Osteoblast (primary cell): ENCODE data around the gene PRR5L. TPM values are rescaled to one million over a fixed set of nuclear protein-coding genes. Genes with fewer than 3 reads are reported as not detected.

Experiments used
- DNase-seq: peaks from one replicate; pipeline ENCODE4 v3.0.0; 2011; ENCODE audit warnings: low spot score, mixed read lengths; ENCODE audit not compliant: insufficient read length; ENCODE audit errors: missing footprints
- H2AFZ ChIP-seq: 2 replicates; pipeline ENCODE4 v1.6.0; 2011; ENCODE audit warnings: mild to moderate bottlenecking, low read length
- H3K27ac ChIP-seq: 2 replicates; pipeline ENCODE4 v1.5.1; 2011; ENCODE audit warnings: mild to moderate bottlenecking, low read depth, low read length, moderate library complexity
- H3K27me3 ChIP-seq: 2 replicates; pipeline ENCODE4 v1.6.0; 2012; ENCODE audit warnings: mild to moderate bottlenecking, control low read depth, inconsistent platforms, low read length, moderate library complexity; ENCODE audit not compliant: insufficient read depth
- H3K36me3 ChIP-seq: 2 replicates; pipeline ENCODE4 v1.5.1; 2011; ENCODE audit warnings: mild to moderate bottlenecking, low read length, control low read depth, moderate library complexity; ENCODE audit not compliant: insufficient read depth
- H3K4me1 ChIP-seq: 2 replicates; pipeline ENCODE4 v1.5.1; 2011; ENCODE audit warnings: mild to moderate bottlenecking, low read length, control low read depth, moderate library complexity; ENCODE audit not compliant: insufficient read depth
- H3K4me2 ChIP-seq: 2 replicates; pipeline ENCODE4 v1.6.0; 2011; ENCODE audit warnings: mild to moderate bottlenecking, low read length; ENCODE audit not compliant: insufficient read depth
- H3K4me3 ChIP-seq: fragments of 200-600 bp; sonication (generic); 3 replicates; pipeline ENCODE4 v1.5.1; 2012; ENCODE audit warnings: mild to moderate bottlenecking, low read length, inconsistent platforms; ENCODE audit not compliant: insufficient read depth
- H3K79me2 ChIP-seq: 2 replicates; pipeline ENCODE4 v1.6.0; 2012; ENCODE audit warnings: mild to moderate bottlenecking, low read length, control low read depth, inconsistent platforms; ENCODE audit not compliant: insufficient read depth
- H3K9me3 ChIP-seq: 2 replicates; pipeline ENCODE4 v1.5.1; 2011; ENCODE audit warnings: low read depth, low read length, control low read depth
- H4K20me1 ChIP-seq: 2 replicates; pipeline ENCODE4 v1.6.0; 2012; ENCODE audit warnings: mild to moderate bottlenecking, low read length, control low read depth; ENCODE audit not compliant: insufficient read depth
- CTCF ChIP-seq: IDR thresholded peaks from 2 replicates; pipeline ENCODE4 v1.5.1; 2011; ENCODE audit warnings: mild to moderate bottlenecking, low read depth, low read length, moderate library complexity; ENCODE audit errors: extremely low read depth
- total RNA-seq: library from RNA; depleted of rRNA; stranded (reverse); fragments of >200 nt; gene quantifications from 2 replicates; pipeline ENCODE4 v1.2.3, GENCODE V29; 2012

Gene PRR5L
- total RNA-seq, 1 donor: 9.8 TPM

- TF ChIP-seq CTCF: no peak
- DNase-seq: no peak
- Histone ChIP-seq H3K27me3 (peaks cover 6% of the 10 kb centered on the region), H2AFZ (no peak overlapping the region), H3K4me2 (no peak overlapping the region), H3K36me3 (no peaks in the 10 kb centered on the region), H3K27ac (no peak overlapping the region), H3K4me3 (no peak overlapping the region), H3K79me2 (no peaks in the 10 kb centered on the region), H3K9me3 (no peaks in the 10 kb centered on the region), H4K20me1 (no peaks in the 10 kb centered on the region), H3K4me1 (peaks cover 4% of the 10 kb centered on the region)
Observed at GRCh38 chr11:36326524-36327419, 30.7 kb downstream of the PRR5L start.

- H3K79me2 ChIP-seq: no peaks in the 10 kb centered on the region
- DNase-seq: no peak
- H3K4me3 ChIP-seq: no peak overlapping the region
- peaks cover 7% of the 10 kb centered on the region for H3K4me1 ChIP-seq
- H3K4me2 ChIP-seq: no peak overlapping the region
- H3K27me3 ChIP-seq: peaks cover 6% of the 10 kb centered on the region
- no peaks in the 10 kb centered on the region for H3K36me3 ChIP-seq
- no peaks in the 10 kb centered on the region for H3K9me3 ChIP-seq
- H4K20me1 ChIP-seq: no peaks in the 10 kb centered on the region
- H2AFZ ChIP-seq: no peak overlapping the region
- H3K27ac ChIP-seq: no peak overlapping the region
- no peak for TF ChIP-seq CTCF
Observed at GRCh38 chr11:36328966-36329673, 33.0 kb downstream of the PRR5L start.

- peaks cover 6% of the 10 kb centered on the region for H3K27me3 ChIP-seq
- no peaks in the 10 kb centered on the region for H3K9me3 ChIP-seq
- no peak overlapping the region for H2AFZ ChIP-seq
- no peak for TF ChIP-seq CTCF
- no peak for DNase-seq
- H3K4me1 ChIP-seq: peaks cover 7% of the 10 kb centered on the region
- no peak overlapping the region for H3K27ac ChIP-seq
- H3K36me3 ChIP-seq: no peaks in the 10 kb centered on the region
- H4K20me1 ChIP-seq: no peaks in the 10 kb centered on the region
- H3K79me2 ChIP-seq: no peaks in the 10 kb centered on the region
- no peak overlapping the region for H3K4me2 ChIP-seq
- H3K4me3 ChIP-seq: no peak overlapping the region
Observed at GRCh38 chr11:36330411-36330810, 34.3 kb downstream of the PRR5L start.

- no peak for DNase-seq
- no peak overlapping the region for H3K4me3 ChIP-seq
- no peaks in the 10 kb centered on the region for H3K27me3 ChIP-seq
- no peaks in the 10 kb centered on the region for H3K79me2 ChIP-seq
- H3K36me3 ChIP-seq: no peaks in the 10 kb centered on the region
- no peak overlapping the region for H3K27ac ChIP-seq
- TF ChIP-seq CTCF: no peak
- H3K9me3 ChIP-seq: no peaks in the 10 kb centered on the region
- H3K4me2 ChIP-seq: no peak overlapping the region
- no peak overlapping the region for H2AFZ ChIP-seq
- H4K20me1 ChIP-seq: no peaks in the 10 kb centered on the region
- peaks cover 7% of the 10 kb centered on the region for H3K4me1 ChIP-seq
Observed at GRCh38 chr11:36333468-36333867, 37.4 kb downstream of the PRR5L start.
